NCI-H774 (cell line): ENCODE results near the gene CABLES2.

Source experiments
- DNase-seq: peaks from one replicate; lab custom pipeline; 2025; lab: John Stamatoyannopoulos, UW

The CABLES2 gene

GRCh38 chr20:62404112-62404665 is 2.9 kb downstream of the CABLES2 start:
- DNase-seq: no peak

DNA sequence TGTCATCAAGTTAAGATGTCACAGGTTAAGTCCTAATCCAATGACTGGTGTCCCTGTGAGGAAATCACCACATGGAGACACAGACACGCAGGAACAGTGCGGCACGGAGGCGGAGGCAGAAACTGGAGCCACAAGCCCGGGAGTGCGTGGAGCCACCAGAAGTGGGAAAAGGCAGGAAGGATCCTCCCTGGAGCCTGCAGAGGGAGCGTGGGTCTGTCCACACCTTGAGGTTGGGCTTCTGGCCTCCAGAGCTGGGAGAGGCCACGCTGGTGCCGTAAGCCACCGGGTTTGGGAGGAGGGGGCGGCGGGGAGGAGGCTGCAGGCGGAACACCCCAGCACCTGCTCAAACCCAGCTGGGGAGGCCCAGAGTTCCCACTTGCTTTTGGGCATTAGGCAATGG is 3.8 kb downstream of the CABLES2 start:
- no peak for DNase-seq

GRCh38 chr20:62402456-62403150 is 4.5 kb downstream of the CABLES2 start:
- DNase-seq: no peak

DNA sequence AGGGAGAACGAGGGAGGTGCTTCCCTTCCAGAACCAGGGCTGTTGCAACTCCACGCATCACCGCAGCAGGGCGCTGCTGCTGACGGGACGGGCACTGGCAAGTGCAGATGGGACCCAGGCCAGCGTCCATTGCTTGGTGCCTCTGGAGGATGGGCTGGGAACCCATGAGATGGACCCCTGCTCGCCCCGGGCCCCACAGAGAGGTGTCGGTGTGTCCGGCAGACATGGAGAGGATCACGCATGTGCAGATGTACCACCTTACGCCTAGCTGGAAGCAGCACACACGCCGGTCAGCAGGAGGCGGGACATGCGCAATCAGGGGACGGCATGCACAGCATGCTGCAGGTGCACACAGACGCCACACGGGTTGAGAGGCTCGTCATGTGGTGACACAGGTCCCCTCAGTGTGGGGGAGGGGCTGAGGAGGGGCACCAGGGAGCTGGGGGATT is 5.7 kb downstream of the CABLES2 start:
- DNase-seq: no peak

- DNase-seq: no peak
Observed at GRCh38 chr20:62400541-62400940, 6.5 kb downstream of the CABLES2 start.

DNA sequence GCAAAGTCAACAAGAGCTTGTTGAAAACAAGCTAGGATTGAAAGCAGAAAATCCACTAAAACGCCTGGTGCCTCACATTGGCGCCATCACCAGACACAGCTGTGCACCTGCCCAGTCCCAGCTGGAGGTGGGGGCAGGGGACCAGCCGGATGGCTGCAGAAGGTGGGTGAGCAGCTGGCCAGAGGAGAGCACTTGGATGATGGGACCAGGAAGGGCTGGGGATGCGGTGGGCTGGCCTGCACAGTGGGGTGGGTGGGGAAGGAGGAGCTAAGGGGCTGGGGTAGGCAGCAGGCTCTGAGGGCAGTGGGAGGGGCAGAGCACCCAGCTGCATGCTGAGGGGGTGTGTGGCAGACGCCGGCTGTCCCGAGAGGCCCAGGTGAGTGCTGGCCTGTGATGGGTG is 7.1 kb downstream of the CABLES2 start:
- peak; percentile 35 for DNase-seq

DNA sequence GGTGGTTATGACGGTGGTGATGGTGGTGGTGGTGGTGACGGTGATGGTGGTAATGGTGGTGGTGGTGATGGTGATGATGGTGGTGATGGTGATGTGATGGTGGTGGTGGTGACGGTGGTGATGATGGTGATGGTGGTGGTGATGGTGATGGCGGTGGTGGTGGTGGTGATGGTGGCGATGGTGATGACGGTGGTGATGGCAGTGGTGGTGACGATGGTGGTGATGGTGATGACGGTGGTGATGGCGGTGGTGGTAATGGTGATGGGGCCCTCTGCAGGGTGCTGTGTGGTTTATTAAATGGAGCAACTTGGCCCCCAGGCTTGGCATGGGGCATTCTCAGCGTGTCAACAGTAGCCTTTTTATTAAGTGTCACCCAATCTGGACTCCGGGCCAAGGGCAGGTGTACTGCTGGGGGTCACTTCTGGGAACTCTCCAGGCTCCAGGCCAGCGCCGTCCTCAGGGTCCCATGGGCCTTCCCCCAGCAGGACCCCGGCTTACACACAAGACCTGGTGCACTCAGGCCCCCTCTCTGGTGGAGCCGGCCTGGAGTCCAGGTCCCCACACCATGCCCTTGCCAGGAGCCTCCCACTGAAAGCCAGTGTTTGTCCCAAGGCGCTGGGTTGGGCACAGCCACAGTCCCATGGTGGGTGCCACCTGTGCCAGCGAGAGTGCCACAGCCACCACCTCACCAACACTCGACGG is 8.8 kb downstream of the CABLES2 start:
- DNase-seq: no peak

- DNase-seq: no peak
Observed at GRCh38 chr20:62396367-62397239, 10.5 kb downstream of the CABLES2 start.

DNA sequence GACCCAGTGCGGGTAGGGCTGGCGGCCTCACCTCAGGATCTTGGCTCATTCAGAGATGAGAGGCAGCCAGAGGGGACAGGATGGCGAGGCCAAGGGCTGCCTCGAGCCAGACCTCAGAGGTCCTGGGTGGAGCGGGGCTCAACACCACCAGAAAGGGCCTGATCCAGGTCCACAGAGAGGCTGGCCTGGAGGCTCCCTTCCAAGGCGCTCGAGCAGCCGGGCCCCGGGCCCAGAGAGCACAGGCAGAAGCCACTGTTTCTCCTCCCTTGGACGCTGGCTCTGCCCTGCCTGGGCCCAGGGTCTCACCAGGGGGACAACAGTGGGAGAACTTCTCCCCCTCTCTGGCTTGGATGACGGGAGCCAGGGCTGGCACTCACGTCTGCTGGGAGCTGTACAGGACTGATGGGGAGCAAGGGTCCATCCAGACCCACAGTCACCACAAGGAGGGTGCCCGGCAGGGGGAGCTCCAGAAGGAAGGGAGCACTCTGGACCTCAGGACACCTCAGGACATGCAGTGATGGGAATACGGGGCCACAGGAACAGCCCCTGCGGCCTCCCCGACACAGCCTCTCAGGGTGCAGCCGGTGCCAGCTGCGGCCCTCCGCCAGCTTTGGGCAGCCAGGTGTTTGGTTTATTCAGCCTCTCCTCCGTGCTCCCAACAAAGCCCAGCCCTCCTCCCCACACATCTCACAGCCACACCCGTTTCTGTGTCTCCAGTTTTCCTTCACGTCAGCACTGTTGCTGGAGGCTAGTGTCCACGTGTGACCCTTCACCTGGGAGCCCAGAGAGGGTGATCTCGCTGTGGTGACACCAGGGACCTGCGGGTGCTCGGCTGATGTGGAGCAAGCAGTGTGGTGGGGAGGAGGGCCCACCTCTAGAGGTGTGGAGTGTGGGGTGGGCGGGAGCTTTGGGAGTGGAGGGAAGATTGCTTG is 11.5 kb downstream of the CABLES2 start:
- DNase-seq: no peak

DNA sequence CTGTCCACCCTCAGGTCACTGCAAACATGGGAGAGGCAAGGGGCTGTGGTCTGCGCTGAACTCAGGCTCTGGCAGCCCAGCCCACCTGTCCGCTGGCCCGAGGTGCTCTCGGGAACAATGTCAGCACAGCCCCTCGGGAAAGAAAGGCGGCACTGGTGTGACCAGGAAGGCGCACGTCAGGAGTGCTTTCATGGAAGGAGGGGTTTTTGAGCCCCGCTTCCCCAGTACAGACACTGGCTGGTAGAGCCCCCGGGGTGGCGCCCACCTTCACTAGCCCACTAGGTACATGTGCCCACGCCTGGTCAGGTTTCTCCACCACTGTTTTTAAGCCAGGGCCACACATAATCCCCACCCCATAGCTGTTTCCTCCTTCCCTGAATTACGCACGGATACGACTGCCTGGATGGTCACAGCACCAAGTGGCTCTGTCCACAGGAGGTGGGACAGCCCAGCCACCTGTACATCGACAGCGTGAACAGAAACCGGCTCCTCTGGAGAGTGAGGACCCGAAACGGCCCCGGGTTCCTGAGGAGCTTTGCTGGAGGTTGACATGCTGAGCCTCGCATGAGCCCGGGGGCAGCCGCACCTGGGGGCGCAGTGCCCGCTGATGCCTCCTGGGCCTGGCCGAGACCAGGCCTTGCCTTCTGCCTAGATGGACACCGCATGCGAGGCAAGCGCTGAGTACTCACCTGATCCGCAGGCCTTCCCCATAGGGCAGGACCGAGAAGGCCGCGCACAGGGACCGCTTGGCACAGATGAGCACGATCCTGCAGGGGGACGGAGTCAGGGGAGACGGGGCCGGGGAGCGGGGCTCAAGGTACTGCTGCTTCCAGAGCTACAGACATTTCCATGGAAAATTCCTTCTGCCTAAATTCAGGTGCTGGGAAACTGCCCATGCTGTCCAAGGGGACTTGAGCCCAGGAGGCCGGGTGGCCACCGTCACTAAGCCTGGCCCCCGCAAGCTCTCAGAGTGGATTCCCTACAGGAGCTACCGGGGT is 12.5 kb downstream of the CABLES2 start:
- no peak for DNase-seq

- DNase-seq: no peak
Observed at GRCh38 chr20:62393830-62394229, 13.3 kb downstream of the CABLES2 start.

DNA sequence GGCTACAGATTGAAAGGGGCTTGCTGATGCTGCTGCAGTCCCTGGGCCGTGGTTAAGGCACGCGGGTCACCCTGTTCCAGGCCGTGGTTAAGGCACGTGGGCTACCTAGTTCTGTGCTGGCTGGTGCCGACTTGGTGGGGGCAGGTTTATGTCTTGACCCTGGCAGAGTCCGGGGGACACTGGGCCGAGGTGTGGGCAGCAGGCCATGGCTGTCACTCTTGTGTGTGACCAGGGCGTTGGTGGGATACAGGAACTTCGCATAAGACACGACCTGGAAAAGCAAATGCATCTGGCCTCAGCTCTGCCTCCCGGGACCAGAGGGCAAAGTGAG is 13.8 kb downstream of the CABLES2 start:
- DNase-seq: no peak

- no peak for DNase-seq
Observed at GRCh38 chr20:62392621-62393334, 14.3 kb downstream of the CABLES2 start.

- DNase-seq: no peak
Observed at GRCh38 chr20:62392077-62392418, 15.0 kb downstream of the CABLES2 start.

DNA sequence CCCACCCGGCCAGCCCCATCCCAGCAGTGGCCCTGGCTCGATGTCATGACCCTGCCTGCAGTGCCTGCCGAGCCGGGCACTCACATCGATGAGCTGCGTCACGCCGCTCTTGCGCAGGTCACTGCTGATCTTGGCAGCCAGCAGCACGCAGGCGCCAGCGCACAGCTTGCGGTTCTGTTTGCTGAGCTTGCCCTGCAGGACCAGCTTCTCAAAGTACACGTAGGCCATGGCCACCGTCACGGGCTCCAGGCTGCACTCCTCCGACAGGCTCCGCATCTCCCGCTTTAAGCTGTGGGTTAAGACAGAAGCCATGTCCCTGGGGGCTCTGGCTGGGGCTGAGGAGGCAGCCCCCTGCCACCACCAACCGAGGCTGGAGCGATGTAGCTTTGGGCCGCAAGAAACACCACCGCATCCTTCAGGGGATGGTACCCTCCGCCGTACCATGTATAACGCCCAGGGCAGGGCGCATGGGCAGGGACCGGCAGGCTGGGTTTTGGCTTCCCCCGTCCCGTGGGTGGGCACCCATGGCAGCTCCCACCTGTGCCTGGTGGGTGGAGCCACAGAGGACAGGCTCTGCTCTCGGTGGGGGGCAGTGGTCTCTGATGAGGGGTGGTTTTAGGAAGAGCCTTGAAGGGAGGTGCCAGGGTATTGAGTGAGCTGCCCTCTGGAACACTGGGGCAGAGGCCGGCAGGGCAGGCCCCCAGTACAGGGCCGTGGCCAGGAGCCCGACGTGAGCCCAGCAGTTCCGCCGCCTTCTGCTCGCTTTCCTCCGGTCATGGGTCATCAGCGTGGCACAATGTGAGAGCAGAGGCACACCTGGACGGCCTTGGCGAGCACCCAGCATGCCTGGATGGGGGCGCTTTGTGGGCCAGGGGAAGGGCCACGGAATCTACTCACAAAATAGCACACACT is 15.7 kb downstream of the CABLES2 start:
- DNase-seq: no peak

- no peak for DNase-seq
Observed at GRCh38 chr20:62390317-62391164, 16.5 kb downstream of the CABLES2 start.

DNA sequence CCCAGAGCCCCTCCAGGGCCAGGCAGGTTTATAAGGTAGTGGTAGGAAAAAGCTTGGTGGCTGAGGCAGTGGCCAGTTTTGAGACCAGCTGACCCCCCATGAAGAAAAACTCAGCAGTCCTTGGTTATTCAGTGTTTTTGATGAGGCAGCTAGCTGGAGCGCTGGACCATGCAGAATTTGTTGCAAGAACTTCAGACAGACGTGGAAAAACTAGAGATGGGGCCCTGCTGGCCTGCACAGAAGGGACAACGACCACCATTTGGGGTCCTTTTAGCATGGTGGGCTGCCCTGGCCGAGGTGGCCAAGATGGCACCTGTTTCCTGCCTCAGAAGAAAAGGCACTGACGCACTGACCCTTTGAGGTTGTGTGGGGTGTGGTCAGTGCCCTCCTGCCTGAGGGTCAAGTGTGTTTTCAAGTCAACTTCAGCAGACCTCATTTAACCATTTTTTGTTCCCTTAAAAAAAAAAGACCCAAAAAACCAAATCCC is 17.4 kb downstream of the CABLES2 start:
- DNase-seq: no peak
